Measurements from ENCODE around the gene INPP5D. TPM values are rescaled to one million over a fixed set of nuclear protein-coding genes. Genes with fewer than 3 reads are reported as not detected.

Gene INPP5D
- total RNA-seq, 3 donors from 2014 or later = 8.2 to 14.4 (median 9.1) TPM

- TF ChIP-seq CTCF (IDR thresholded peaks at IDR 0.05) = no peak
- Histone ChIP-seq H3K4me1 (ENCODE audit: low read depth) (peaks cover 2% of the 10 kb centered on the region), H3K9me3 (no peaks in the 10 kb centered on the region), H3K4me3 (no peak overlapping the region), H3K36me3 (ENCODE audit: low read depth) (no peaks in the 10 kb centered on the region)
- intact Hi-C loops (cut with DNase I, micrococcal nuclease) = no loop called here
- ATAC-seq (no peak), DNase-seq (no peak)
Measured at GRCh38 chr2:233112776-233113452, 52.8 kb downstream of the INPP5D start.

- no peaks in the 10 kb centered on the region for H3K36me3 ChIP-seq (ENCODE audit: low read depth)
- DNase-seq (no peak), ATAC-seq (no peak)
- no peaks in the 10 kb centered on the region for H3K9me3 ChIP-seq
- TF ChIP-seq CTCF (IDR thresholded peaks at IDR 0.05) = no peak
- intact Hi-C loops (cut with DNase I, micrococcal nuclease) = no loop called here
- H3K4me3 ChIP-seq = no peak overlapping the region
- no peaks in the 10 kb centered on the region for H3K4me1 ChIP-seq (ENCODE audit: low read depth)
Measured at GRCh38 chr2:233114421-233114861, 54.3 kb downstream of the INPP5D start.

- H3K4me1 ChIP-seq (ENCODE audit: low read depth) = no peaks in the 10 kb centered on the region
- ATAC-seq (no peak), DNase-seq (no peak)
- H3K9me3 ChIP-seq = no peaks in the 10 kb centered on the region
- no peaks in the 10 kb centered on the region for H3K36me3 ChIP-seq (ENCODE audit: low read depth)
- intact Hi-C loops (cut with DNase I, micrococcal nuclease) = no loop called here
- TF ChIP-seq CTCF (IDR thresholded peaks at IDR 0.05) = no peak
- H3K4me3 ChIP-seq = no peak overlapping the region
Measured at GRCh38 chr2:233115121-233115520, 55.0 kb downstream of the INPP5D start.

- Histone ChIP-seq H3K4me3 (no peak overlapping the region), H3K36me3 (ENCODE audit: low read depth) (no peaks in the 10 kb centered on the region), H3K4me1 (ENCODE audit: low read depth) (no peaks in the 10 kb centered on the region), H3K9me3 (no peaks in the 10 kb centered on the region)
- ATAC-seq (no peak), DNase-seq (no peak)
- intact Hi-C loops (cut with DNase I, micrococcal nuclease) = no loop called here
- no peak for TF ChIP-seq CTCF (IDR thresholded peaks at IDR 0.05)
Measured at GRCh38 chr2:233115741-233116140, 55.6 kb downstream of the INPP5D start.

GRCh38 chr2:233116946-233117345, 56.8 kb downstream of the INPP5D start:
- Histone ChIP-seq H3K4me3 (no peak overlapping the region), H3K4me1 (ENCODE audit: low read depth) (no peaks in the 10 kb centered on the region), H3K9me3 (no peaks in the 10 kb centered on the region), H3K36me3 (ENCODE audit: low read depth) (no peaks in the 10 kb centered on the region)
- DNase-seq (no peak), ATAC-seq (no peak)
- intact Hi-C loops (cut with DNase I, micrococcal nuclease) = no loop called here
- TF ChIP-seq CTCF (IDR thresholded peaks at IDR 0.05) = no peak

- no peaks in the 10 kb centered on the region for H3K9me3 ChIP-seq
- H3K4me1 ChIP-seq (ENCODE audit: low read depth) = no peaks in the 10 kb centered on the region
- TF ChIP-seq CTCF (IDR thresholded peaks at IDR 0.05) = no peak
- intact Hi-C loops (cut with DNase I, micrococcal nuclease) = no loop called here
- no peak overlapping the region for H3K4me3 ChIP-seq
- no peaks in the 10 kb centered on the region for H3K36me3 ChIP-seq (ENCODE audit: low read depth)
- DNase-seq (no peak), ATAC-seq (no peak)
Measured at GRCh38 chr2:233117351-233117750, 57.2 kb downstream of the INPP5D start.
